IPS DF 4.7 (cell line): ENCODE results near the gene TGIF2.
"Not testable (repeated sequence)": the region's sequence is repeated elsewhere in the genome, so short reads cannot be mapped to it uniquely, and the experiment has no call there.

Source experiments
- DNase-seq: peaks from one replicate; pipeline ENCODE4 v3.0.0-alpha.2; 2013; ENCODE audit warnings: low spot score; ENCODE audit errors: extremely low read depth

TGIF2 gene

GRCh38 chr20:36613974-36614373 lies 40.6 kb downstream of the TGIF2 start:
- DNase-seq, result no peak

DNA sequence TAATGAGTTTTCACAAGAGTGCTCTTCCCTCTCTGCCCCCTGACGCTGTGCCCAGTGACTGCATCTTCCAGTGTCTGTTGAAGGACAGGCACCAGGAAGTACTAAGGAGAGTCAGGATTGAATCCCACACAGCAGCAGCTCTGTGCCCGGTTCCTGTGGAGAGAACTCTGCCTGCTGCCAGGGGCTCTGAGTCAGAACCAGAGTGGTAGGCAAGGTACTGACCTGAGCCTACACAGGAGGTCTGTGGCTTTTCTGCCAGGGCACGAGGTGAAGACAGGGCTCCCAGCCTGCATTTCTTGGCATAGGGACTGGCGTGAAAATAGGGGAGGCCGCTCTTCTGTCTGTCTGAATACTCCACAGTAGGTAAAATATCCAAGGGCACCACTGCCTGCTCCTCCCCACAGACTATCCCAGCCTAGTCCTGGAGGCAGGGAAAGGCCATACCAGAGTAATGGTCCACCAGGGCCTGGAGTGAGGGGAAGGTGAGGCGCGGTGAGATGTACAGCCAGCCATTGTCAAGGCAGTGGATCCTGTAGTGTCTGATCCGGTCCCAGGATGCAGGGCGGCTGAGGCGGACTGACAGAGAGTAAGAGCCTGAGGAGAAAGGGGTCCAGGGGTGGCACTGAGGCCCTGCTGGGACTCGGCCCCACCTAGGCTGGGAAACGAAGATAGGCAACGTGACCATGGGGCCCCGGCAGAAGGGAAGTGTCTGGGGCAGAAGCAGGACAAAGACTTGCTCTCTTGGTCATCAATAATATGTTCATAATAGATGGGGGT lies 41.6 kb downstream of the TGIF2 start:
- DNase-seq, result no peak

- no peak for DNase-seq
Measured at GRCh38 chr20:36620917-36621316, 47.5 kb downstream of the TGIF2 start.

- no peak for DNase-seq
Measured at GRCh38 chr20:36623444-36623843, 50.0 kb downstream of the TGIF2 start.

DNA sequence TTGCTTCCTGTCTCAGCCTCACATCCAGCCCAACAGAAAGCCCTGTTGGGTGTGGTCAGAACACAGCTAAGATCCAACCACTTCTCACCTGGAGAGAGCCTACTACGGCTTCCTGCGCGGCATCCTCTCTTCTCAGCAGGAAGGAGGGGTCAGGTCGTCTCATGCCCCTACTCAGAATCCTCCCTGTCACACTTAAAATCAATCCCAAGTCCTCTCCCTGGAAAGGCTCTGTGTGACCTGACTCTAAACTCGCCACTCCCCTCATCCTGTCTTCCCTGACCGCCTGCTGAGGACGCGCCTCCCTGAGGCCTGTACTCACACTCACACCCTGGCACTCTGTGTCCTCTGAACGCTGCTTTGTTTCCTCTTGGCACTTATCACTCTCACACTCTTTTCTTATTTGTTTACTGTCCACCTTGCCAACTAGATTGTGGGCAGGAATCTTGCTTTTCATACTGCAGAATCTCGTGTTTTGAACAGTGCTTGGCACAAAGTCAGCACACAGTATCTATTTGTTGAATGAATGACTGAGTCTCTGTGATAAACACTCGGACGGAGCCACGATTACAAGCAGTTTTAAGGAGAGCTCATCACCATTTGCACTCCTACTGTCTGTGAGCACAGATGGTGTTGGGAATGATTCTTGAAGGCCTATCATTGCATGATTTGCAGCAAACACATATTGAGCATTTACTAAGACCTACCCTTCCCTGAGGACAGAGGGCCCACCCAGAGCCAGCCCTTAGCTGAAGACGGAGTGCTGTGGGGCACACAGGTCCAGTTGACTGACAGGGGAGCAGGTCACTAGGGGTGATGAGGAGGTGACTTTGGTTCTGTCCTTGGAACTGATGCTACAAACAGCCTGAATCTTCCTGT lies 50.9 kb downstream of the TGIF2 start:
- no peak for DNase-seq

GRCh38 chr20:36624944-36625324 lies 51.5 kb downstream of the TGIF2 start:
- DNase-seq, result no peak

- no peak for DNase-seq
Measured at GRCh38 chr20:36628076-36628475, 54.7 kb downstream of the TGIF2 start.

- no peak for DNase-seq
Measured at GRCh38 chr20:36629719-36630681, 56.6 kb downstream of the TGIF2 start.

- DNase-seq, result no peak
Measured at GRCh38 chr20:36631646-36632045, 58.2 kb downstream of the TGIF2 start.

- DNase-seq, result no peak
Measured at GRCh38 chr20:36632147-36632486, 58.7 kb downstream of the TGIF2 start.

DNA sequence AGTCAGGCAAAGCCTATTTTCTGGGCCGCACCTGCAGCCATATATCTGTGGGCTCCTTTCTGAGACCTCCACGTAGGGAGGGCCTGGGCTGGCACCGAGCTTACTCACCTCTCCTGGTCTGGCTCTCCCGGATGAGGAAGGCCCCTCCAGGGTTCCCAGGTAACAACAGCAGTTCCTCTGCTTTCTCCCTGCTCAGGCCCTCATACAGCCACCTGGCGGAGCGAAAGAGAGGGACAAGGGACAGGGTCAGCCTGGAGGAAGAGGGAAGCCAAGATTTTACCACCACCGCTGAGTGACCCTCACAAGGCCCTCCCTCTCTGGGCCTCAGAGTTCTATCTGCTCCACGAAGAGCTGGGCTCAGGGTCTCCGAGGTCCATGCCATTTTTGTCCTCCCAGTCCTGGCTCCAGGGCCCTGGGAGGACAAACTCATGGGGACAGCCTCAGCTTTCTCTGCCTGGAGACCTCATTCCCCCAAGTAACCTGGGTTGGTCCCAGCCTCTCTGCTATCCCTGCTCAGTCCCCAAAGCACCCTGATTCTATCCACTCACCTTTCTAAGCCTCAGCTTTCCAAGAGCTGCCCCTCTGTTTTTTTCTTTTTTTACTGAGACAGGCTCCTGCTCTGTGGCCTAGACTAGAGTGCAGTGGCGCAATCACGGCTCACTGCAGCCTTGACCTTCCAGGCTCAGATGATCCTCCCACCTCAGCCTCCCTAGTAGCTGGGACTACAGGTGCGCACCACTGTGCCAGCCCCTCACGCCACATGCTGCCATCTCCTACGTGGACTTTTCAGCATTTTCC lies 59.3 kb downstream of the TGIF2 start:
- peak; percentile 46 for DNase-seq

DNA sequence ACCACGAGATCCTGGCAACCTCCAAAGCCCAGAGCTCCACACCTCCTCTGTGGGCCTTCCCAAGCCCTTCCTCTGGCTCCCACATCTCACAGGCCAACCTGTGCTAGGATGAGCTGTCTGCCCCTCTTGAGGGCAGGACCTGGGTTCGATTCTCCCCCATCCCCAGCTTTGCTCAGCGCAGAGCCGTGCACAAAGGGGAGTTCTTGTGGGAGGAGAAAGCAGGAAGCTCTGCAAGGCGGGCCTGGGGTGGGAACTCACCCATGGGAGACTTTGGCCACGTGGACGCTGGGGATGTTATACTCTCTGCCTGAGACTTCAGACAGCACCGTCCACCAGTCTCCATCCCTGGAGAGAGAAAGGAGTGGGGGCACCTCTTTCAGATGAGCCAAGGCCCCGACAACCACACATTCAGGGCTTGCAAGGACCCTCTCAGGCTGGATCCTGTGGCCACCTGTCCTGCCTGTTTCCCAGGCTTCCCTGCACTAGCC lies 59.9 kb downstream of the TGIF2 start:
- no peak for DNase-seq

DNA sequence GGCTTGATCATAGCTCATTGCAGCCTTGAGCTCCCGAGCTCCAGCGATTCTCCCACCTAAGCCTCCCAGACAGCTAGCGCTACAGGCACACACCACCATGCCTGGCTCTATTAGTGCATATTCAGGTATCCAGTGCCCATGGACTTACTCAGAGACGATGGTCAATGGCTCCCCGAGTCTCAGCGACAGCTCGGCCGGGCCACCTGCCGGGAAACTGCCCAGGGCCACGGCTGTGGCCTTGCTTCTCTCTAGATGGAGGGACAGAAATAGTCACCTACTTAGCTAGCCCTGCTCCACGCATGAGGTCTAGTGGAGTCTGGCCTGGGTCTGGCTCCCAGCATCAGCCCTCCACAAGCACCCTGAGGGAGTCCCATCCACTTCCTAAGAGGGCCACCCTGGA lies 60.9 kb downstream of the TGIF2 start:
- no peak for DNase-seq

DNA sequence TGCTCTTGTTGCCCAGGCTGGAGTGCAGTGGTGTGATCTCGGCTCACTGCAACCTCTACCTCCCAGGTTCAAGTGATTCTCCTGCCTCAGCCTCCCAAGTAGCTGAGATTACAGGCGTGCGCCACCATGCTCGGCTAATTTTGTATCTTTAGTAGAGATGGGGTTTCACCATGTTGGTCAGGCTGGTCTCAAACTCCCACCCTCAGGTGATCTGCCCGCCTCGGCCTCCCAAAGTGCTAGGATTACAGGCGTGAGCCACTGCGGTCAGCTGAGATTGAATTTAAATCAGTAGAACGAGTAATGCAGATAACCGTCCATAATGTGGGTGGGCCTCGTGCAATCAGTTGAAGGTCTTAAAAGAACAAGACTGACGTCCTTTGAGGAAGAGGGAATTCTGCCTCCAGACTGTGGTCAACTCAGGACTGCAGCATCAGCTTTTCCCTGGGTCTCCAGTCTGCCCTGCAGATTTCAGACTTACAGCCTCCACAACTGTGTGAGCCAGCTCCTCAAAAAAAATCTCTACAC lies 65.5 kb downstream of the TGIF2 start:
- not testable (repeated sequence) for DNase-seq

- no peak for DNase-seq
Measured at GRCh38 chr20:36641506-36641843, 68.1 kb downstream of the TGIF2 start.

DNA sequence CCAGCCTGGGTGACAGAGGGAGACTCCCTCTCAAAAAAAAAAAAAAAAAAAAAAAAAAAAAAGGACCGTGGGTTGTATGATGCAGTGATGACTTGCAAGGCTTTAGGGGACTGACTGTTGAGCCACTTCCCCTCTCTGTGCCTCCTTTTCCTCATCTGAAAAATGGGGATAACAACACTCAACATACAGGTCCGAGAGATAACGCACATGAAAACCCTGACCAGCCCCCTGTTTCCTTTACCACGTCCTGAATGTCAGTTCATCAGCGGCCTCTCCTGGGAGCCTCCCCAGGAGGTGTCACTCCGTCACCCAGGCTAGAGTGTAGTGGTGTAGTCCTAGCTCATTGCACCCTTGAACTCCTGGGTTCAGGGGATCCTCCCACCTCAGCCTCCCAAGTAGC lies 68.7 kb downstream of the TGIF2 start:
- no peak for DNase-seq
